Measurements from ENCODE around the gene OR2L3. TPM values are rescaled to one million over a fixed set of nuclear protein-coding genes. Genes with fewer than 3 reads are reported as not detected.

The OR2L3 gene
- polyA plus RNA-seq, 3 donors = not detected

Other genes starting within 250 kb of the OR2L3 start
- not detected for gene OR14A16, start 222.7 kb upstream of the OR2L3 start, polyA plus RNA-seq (ENCODE audit: insufficient read length in 3 of 3)
- not detected for gene OR11L1, start 204.9 kb upstream of the OR2L3 start, polyA plus RNA-seq (ENCODE audit: insufficient read length in 3 of 3)
- 1 to 10 TPM; 1.2 to 1.6 (median 1.5) TPM for gene TRIM58, start 189.6 kb upstream of the OR2L3 start, polyA plus RNA-seq (ENCODE audit: insufficient read length in 3 of 3)
- under 1 TPM in 2 of 3 donors, not detected in 1; 0.47 to 0.50 TPM for gene OR2W3, start 151.2 kb upstream of the OR2L3 start, polyA plus RNA-seq (ENCODE audit: insufficient read length in 3 of 3)
- gene OR2T8, start 126.6 kb upstream of the OR2L3 start, polyA plus RNA-seq (ENCODE audit: insufficient read length in 3 of 3) = not detected
- gene OR2AJ1, start 121.9 kb upstream of the OR2L3 start, polyA plus RNA-seq (ENCODE audit: insufficient read length in 3 of 3) = not detected
- not detected for gene OR2L8, start 98.0 kb upstream of the OR2L3 start, polyA plus RNA-seq (ENCODE audit: insufficient read length in 3 of 3)
- gene OR2AK2, start 81.6 kb upstream of the OR2L3 start, polyA plus RNA-seq (ENCODE audit: insufficient read length in 3 of 3) = not detected
- gene OR2L5, start 33.2 kb upstream of the OR2L3 start, polyA plus RNA-seq (ENCODE audit: insufficient read length in 3 of 3) = not detected
- under 1 TPM; 0.07 to 0.12 (median 0.10) TPM for gene OR2L2, start 16.8 kb upstream of the OR2L3 start, polyA plus RNA-seq (ENCODE audit: insufficient read length in 3 of 3)
- gene OR2L13, start 48.3 kb downstream of the OR2L3 start, polyA plus RNA-seq (ENCODE audit: insufficient read length in 3 of 3) = under 1 TPM in 2 of 3 donors, not detected in 1; 0.07 to 0.08 TPM
- not detected for gene OR2M5, start 98.3 kb downstream of the OR2L3 start, polyA plus RNA-seq (ENCODE audit: insufficient read length in 3 of 3)
- gene OR2M2, start 128.0 kb downstream of the OR2L3 start, polyA plus RNA-seq (ENCODE audit: insufficient read length in 3 of 3) = not detected
- under 1 TPM in 2 of 3 donors, not detected in 1; 0.03 TPM for gene OR2M3, start 150.4 kb downstream of the OR2L3 start, polyA plus RNA-seq (ENCODE audit: insufficient read length in 3 of 3)
- gene OR2M4, start 184.6 kb downstream of the OR2L3 start, polyA plus RNA-seq (ENCODE audit: insufficient read length in 3 of 3) = under 1 TPM in 1 of 3 donors, not detected in 2; 0.03 TPM
- not detected for gene OR2T33, start 231.1 kb downstream of the OR2L3 start, polyA plus RNA-seq (ENCODE audit: insufficient read length in 3 of 3)

All from right renal cortex interstitium (tissue), 3 donors.